Measurements from ENCODE around the gene ARHGEF10L.

GRCh38 chr1:17682400-17682799, 142.9 kb downstream of the ARHGEF10L start:
- TF ChIP-seq GATA3 (IDR thresholded peaks at IDR 0.05; ENCODE audit: low read depth, low read length) (no peak), GATA2 (IDR thresholded peaks at IDR 0.05; ENCODE audit: low read depth, low read length) (no peak)

Measured in SH-SY5Y (cell line).